MM.1S (cell line): ENCODE results near the gene CACNA1E.

Experiments
- DNase-seq: peaks from one replicate; pipeline ENCODE4 v3.0.0-alpha.2; 2015
- H2AFZ ChIP-seq: fragments of 300-600 bp; sonication (generic); 2 replicates; pipeline ENCODE4 v1.6.0; 2016; ENCODE audit warnings: antibody characterized with exemption, low read length
- H3F3A ChIP-seq: fragments of 300-600 bp; sonication (generic); 2 replicates; pipeline ENCODE4 v1.6.1; 2016; ENCODE audit warnings: mild to moderate bottlenecking, antibody characterized with exemption, low read length, moderate library complexity, mixed read lengths; ENCODE audit not compliant: insufficient read depth
- H3K27ac ChIP-seq: fragments of 300-600 bp; sonication (generic); 2 replicates; pipeline ENCODE4 v1.5.1; 2016; ENCODE audit warnings: mild to moderate bottlenecking, low read length
- H3K27me3 ChIP-seq: fragments of 300-600 bp; sonication (generic); replicated peaks from 2 replicates; pipeline ENCODE4 v1.6.0; 2016; ENCODE audit warnings: low read length; ENCODE audit not compliant: insufficient read depth
- H3K36me3 ChIP-seq: fragments of 300-600 bp; sonication (generic); replicated peaks from 2 replicates; pipeline ENCODE4 v1.6.1; 2016; ENCODE audit warnings: mild to moderate bottlenecking, low read length, mixed read lengths; ENCODE audit not compliant: insufficient read depth
- H3K4me1 ChIP-seq: fragments of 300-600 bp; sonication (generic); 2 replicates; pipeline ENCODE4 v1.6.1; 2016; ENCODE audit warnings: low read length, mixed read lengths
- H3K4me2 ChIP-seq: fragments of 300-600 bp; sonication (generic); 2 replicates; pipeline ENCODE4 v1.6.0; 2016; ENCODE audit warnings: low read depth, low read length
- H3K4me3 ChIP-seq: fragments of 300-600 bp; sonication (generic); 2 replicates; pipeline ENCODE4 v1.5.1; 2016; ENCODE audit warnings: low read length, mixed read lengths
- H3K79me2 ChIP-seq: fragments of 300-600 bp; sonication (generic); 2 replicates; pipeline ENCODE4 v1.6.1; 2016; ENCODE audit warnings: mixed run types, low read length, mixed read lengths
- H3K9ac ChIP-seq: fragments of 300-600 bp; sonication (generic); 2 replicates; pipeline ENCODE4 v1.6.1; 2016; ENCODE audit warnings: low read length, mixed read lengths
- H3K9me2 ChIP-seq: fragments of 300-600 bp; sonication (generic); replicated peaks from 2 replicates; pipeline ENCODE4 v1.6.1; 2016; ENCODE audit warnings: mild to moderate bottlenecking, low read length, mixed read lengths; ENCODE audit not compliant: insufficient read depth
- H3K9me3 ChIP-seq: fragments of 300-600 bp; sonication (generic); replicated peaks from 2 replicates; pipeline ENCODE4 v1.6.1; 2016; ENCODE audit warnings: mild to moderate bottlenecking, low read length, mixed read lengths; ENCODE audit not compliant: insufficient read depth
- H4K20me1 ChIP-seq: fragments of 300-600 bp; sonication (generic); 2 replicates; pipeline ENCODE4 v1.6.1; 2016; ENCODE audit warnings: mild to moderate bottlenecking, low read length, moderate library complexity, mixed read lengths; ENCODE audit not compliant: insufficient read depth
- CTCF ChIP-seq: fragments of 300-600 bp; sonication (generic); IDR thresholded peaks from 2 replicates; pipeline ENCODE4 v1.5.1; 2016; ENCODE audit warnings: antibody characterized with exemption, low read length, mixed read lengths
- EZH2 ChIP-seq: fragments of 300-600 bp; sonication (generic); optimal IDR thresholded peaks from 2 replicates; pipeline ENCODE3; 2017; ENCODE audit warnings: low read depth, mild to moderate bottlenecking, antibody characterized with exemption, low read length, mixed read lengths
- EZH2phosphoT487 ChIP-seq: fragments of 300-600 bp; sonication (generic); IDR thresholded peaks from 2 replicates; pipeline ENCODE4 v1.6.1; 2018; ENCODE audit warnings: antibody characterized with exemption, low read length

CACNA1E gene

GRCh38 chr1:181557313-181557712 is 74.0 kb downstream of the CACNA1E start:
- no peak overlapping the region for H3K9ac ChIP-seq

GRCh38 chr1:181558416-181558815 is 75.1 kb downstream of the CACNA1E start:
- Histone ChIP-seq H3K36me3 (no peaks in the 10 kb centered on the region), H3K27me3 (no peaks in the 10 kb centered on the region), H3K9me2 (no peaks in the 10 kb centered on the region), H3K4me2 (peak overlapping the region; percentile 55), H3K9ac (no peak overlapping the region), H3K9me3 (no peaks in the 10 kb centered on the region), H2AFZ (peak overlapping the region; percentile 28; the same call in 1 of the 2 replicates), H3F3A (peaks cover 23% of the 10 kb centered on the region), H3K27ac (peak overlapping the region; percentile 27; the same call in 1 of the 2 replicates), H3K4me1 (peaks cover 57% of the 10 kb centered on the region), H3K4me3 (no peak overlapping the region), H3K79me2 (no peaks in the 10 kb centered on the region), H4K20me1 (no peaks in the 10 kb centered on the region)
- TF ChIP-seq EZH2: no peak
- no peak for TF ChIP-seq EZH2phosphoT487
- peak; percentile 84 for DNase-seq

More at GRCh38 chr1:181557313-181557712, 74.0 kb downstream of the CACNA1E start:
- Histone ChIP-seq H3K27ac (no peak overlapping the region), H3K36me3 (no peaks in the 10 kb centered on the region), H3K4me1 (peaks cover 49% of the 10 kb centered on the region), H3K4me2 (no peak overlapping the region), H3K9me3 (no peaks in the 10 kb centered on the region), H3F3A (peaks cover 14% of the 10 kb centered on the region), H3K4me3 (no peak overlapping the region), H3K79me2 (no peaks in the 10 kb centered on the region), H3K27me3 (no peaks in the 10 kb centered on the region), H4K20me1 (no peaks in the 10 kb centered on the region), H3K9me2 (no peaks in the 10 kb centered on the region), H2AFZ (0 out of 2 replicates have a peak overlapping the region, but pooled peaks have one; percentile 28)
- TF ChIP-seq EZH2phosphoT487 (no peak), EZH2 (no peak), CTCF (no peak)
- no peak for DNase-seq

GRCh38 chr1:181559142-181559541 is 75.8 kb downstream of the CACNA1E start:
- Histone ChIP-seq H3F3A (peaks cover 23% of the 10 kb centered on the region), H3K36me3 (no peaks in the 10 kb centered on the region), H3K4me2 (no peak overlapping the region), H3K27ac (no peak overlapping the region), H3K4me3 (no peak overlapping the region), H2AFZ (no peak overlapping the region), H3K9me2 (no peaks in the 10 kb centered on the region), H3K9ac (no peak overlapping the region), H3K9me3 (no peaks in the 10 kb centered on the region), H3K27me3 (no peaks in the 10 kb centered on the region), H3K79me2 (no peaks in the 10 kb centered on the region), H3K4me1 (peaks cover 63% of the 10 kb centered on the region), H4K20me1 (no peaks in the 10 kb centered on the region)
- DNase-seq: no peak
- TF ChIP-seq EZH2 (no peak), EZH2phosphoT487 (no peak), CTCF (no peak)

- H3K4me2 ChIP-seq: peak overlapping the region; percentile 55
- H3F3A ChIP-seq: peaks cover 23% of the 10 kb centered on the region
- no peaks in the 10 kb centered on the region for H3K9me2 ChIP-seq
- no peak overlapping the region for H2AFZ ChIP-seq
- H3K27me3 ChIP-seq: no peaks in the 10 kb centered on the region
- peak; percentile 29 for TF ChIP-seq CTCF
- no peak for TF ChIP-seq EZH2
- peak; percentile 96 for DNase-seq
- H3K36me3 ChIP-seq: no peaks in the 10 kb centered on the region
- no peaks in the 10 kb centered on the region for H4K20me1 ChIP-seq
- H3K27ac ChIP-seq: peak overlapping the region; percentile 76
- peak overlapping the region; percentile 24; the same call in 1 of the 2 replicates for H3K9ac ChIP-seq
- peaks cover 64% of the 10 kb centered on the region for H3K4me1 ChIP-seq
- no peaks in the 10 kb centered on the region for H3K9me3 ChIP-seq
- H3K4me3 ChIP-seq: peak overlapping the region; percentile 10; the same call in 1 of the 2 replicates
- H3K79me2 ChIP-seq: no peaks in the 10 kb centered on the region
Observed at GRCh38 chr1:181562395-181562794, 79.1 kb downstream of the CACNA1E start.
